Right atrium auricular region (tissue), 2 donors: ENCODE data around the gene MAPK9. TPM values are rescaled to one million over a fixed set of nuclear protein-coding genes. Genes with fewer than 3 reads are reported as not detected.

Source experiments
- DNase-seq: peaks from one replicate; pipeline ENCODE4 v3.0.0-alpha.2; 2019; ENCODE audit warnings: low spot score
- H3K27ac ChIP-seq, 2 donors: fragments of 200-600 bp; sonication (generic); 1 replicate in 1 of 2; 2 replicates in 1 of 2; pipeline ENCODE4 v1.5.1; 2016 to 2019
- H3K27me3 ChIP-seq, 2 donors: fragments of 200-600 bp; sonication (generic); one replicate each; pipeline versions ENCODE4 v1.5.1 to v1.6.0; 2017 to 2019
- H3K36me3 ChIP-seq: fragments of 200-600 bp; sonication (generic); one replicate; pipeline ENCODE4 v1.5.1; 2016
- H3K4me1 ChIP-seq, 2 donors: fragments of 200-600 bp; sonication (generic); one replicate each; pipeline versions ENCODE4 v1.5.1 to v1.6.0; 2017 to 2019
- H3K4me3 ChIP-seq, 2 donors: fragments of 200-600 bp; sonication (generic); 1 replicate in 1 of 2; 2 replicates in 1 of 2; pipeline ENCODE4 v1.5.1; 2017 to 2019; ENCODE audit warnings: mild to moderate bottlenecking in 1 of 2, moderate library complexity in 1 of 2
- H3K9me3 ChIP-seq, 2 donors: fragments of 200-600 bp; sonication (generic); one replicate each; pipeline ENCODE4 v1.5.1; 2019
- CTCF ChIP-seq, 2 donors: fragments of 200-600 bp; sonication (generic); IDR thresholded peaks; one replicate each; pipeline ENCODE4 v1.5.1; 2019; ENCODE audit warnings: antibody characterized with exemption in 2 of 2
- total RNA-seq, 2 donors: library from RNA; depleted of rRNA; stranded (reverse); fragments of >200 nt; gene quantifications; one replicate each; pipeline ENCODE4 v1.1.0, GENCODE V29; 2016

Gene MAPK9
- total RNA-seq, 2 donors from 2014 or later: 25.1 to 30.0 TPM

GRCh38 chr5:180290568-180291233 lies 1.2 kb downstream of the MAPK9 start:
- DNase-seq: no peak
- Histone ChIP-seq H3K36me3 (no peaks in the 10 kb centered on the region), H3K27ac (no peak overlapping the region), H3K4me3 (peak overlapping the region; percentile 70 to 84), H3K4me1 (peaks cover 0 to 34% of the 10 kb centered on the region in 2 donors), H3K27me3 (no peaks in the 10 kb centered on the region), H3K9me3 (no peaks in the 10 kb centered on the region)
- TF ChIP-seq CTCF (IDR thresholded peaks at IDR 0.05): no peak

GRCh38 chr5:180289966-180290365 lies 1.9 kb downstream of the MAPK9 start:
- no peaks in the 10 kb centered on the region for H3K27me3 ChIP-seq
- TF ChIP-seq CTCF (IDR thresholded peaks at IDR 0.05): no peak
- H3K9me3 ChIP-seq: no peaks in the 10 kb centered on the region
- peaks cover 0 to 34% of the 10 kb centered on the region in 2 donors for H3K4me1 ChIP-seq
- no peaks in the 10 kb centered on the region for H3K36me3 ChIP-seq
- H3K27ac ChIP-seq: no peak overlapping the region
- H3K4me3 ChIP-seq: no peak overlapping the region
- DNase-seq: no peak

- DNase-seq: no peak
Measured at GRCh38 chr5:180289433-180289832, 2.5 kb downstream of the MAPK9 start.

GRCh38 chr5:180287868-180288267 lies 4.0 kb downstream of the MAPK9 start:
- no peak for TF ChIP-seq CTCF (IDR thresholded peaks at IDR 0.05)
- DNase-seq: no peak
- Histone ChIP-seq H3K36me3 (no peaks in the 10 kb centered on the region), H3K4me1 (peaks cover 0 to 30% of the 10 kb centered on the region in 2 donors), H3K4me3 (no peak overlapping the region), H3K9me3 (no peaks in the 10 kb centered on the region), H3K27ac (no peak overlapping the region), H3K27me3 (no peaks in the 10 kb centered on the region)

More at GRCh38 chr5:180289433-180289832, 2.5 kb downstream of the MAPK9 start:
- no peaks in the 10 kb centered on the region for H3K36me3 ChIP-seq
- no peak for TF ChIP-seq CTCF (IDR thresholded peaks at IDR 0.05)
- H3K27ac ChIP-seq: no peak overlapping the region
- no peak overlapping the region for H3K4me3 ChIP-seq
- H3K9me3 ChIP-seq: no peaks in the 10 kb centered on the region
- no peaks in the 10 kb centered on the region for H3K27me3 ChIP-seq
- peaks cover 0 to 34% of the 10 kb centered on the region in 2 donors for H3K4me1 ChIP-seq

- Histone ChIP-seq H3K4me3 (no peak overlapping the region), H3K4me1 (peaks cover 0 to 30% of the 10 kb centered on the region in 2 donors), H3K27ac (no peak overlapping the region), H3K27me3 (no peaks in the 10 kb centered on the region), H3K9me3 (no peaks in the 10 kb centered on the region), H3K36me3 (no peaks in the 10 kb centered on the region)
- no peak for DNase-seq
- no peak for TF ChIP-seq CTCF (IDR thresholded peaks at IDR 0.05)
Measured at GRCh38 chr5:180287404-180287803, 4.5 kb downstream of the MAPK9 start.

GRCh38 chr5:180284149-180284548 lies 7.7 kb downstream of the MAPK9 start:
- H3K27ac ChIP-seq: no peak overlapping the region
- H3K9me3 ChIP-seq: no peaks in the 10 kb centered on the region
- peaks cover 8% of the 10 kb centered on the region for H3K36me3 ChIP-seq
- H3K27me3 ChIP-seq: no peaks in the 10 kb centered on the region
- no peak for DNase-seq
- TF ChIP-seq CTCF (IDR thresholded peaks at IDR 0.05): no peak
- no peak overlapping the region for H3K4me3 ChIP-seq
- H3K4me1 ChIP-seq: peaks cover 0 to 13% of the 10 kb centered on the region in 2 donors
